Lung (tissue), 12 donors: ENCODE data around the gene KRTAP12-2. TPM values are rescaled to one million over a fixed set of nuclear protein-coding genes. Genes with fewer than 3 reads are reported as not detected.
"Not testable (repeated sequence)": the region's sequence is repeated elsewhere in the genome, so short reads cannot be mapped to it uniquely, and the experiment has no call there.

ENCODE experiments used
- ATAC-seq: fragments of 200-7000 bp; cut with Tn5 transposase; one replicate; pipeline ENCODE4 v1.9.1; 2020; ENCODE audit warnings: moderate number of reproducible peaks; ENCODE audit not compliant: insufficient read depth, low FRiP score
- DNase-seq, 3 donors: peaks; one replicate each; pipeline ENCODE4 v3.0.0-alpha.2; 2013 to 2017
- H3K27ac ChIP-seq, 2 donors: one replicate each; pipeline ENCODE4 v1.5.1; 2013; ENCODE audit warnings: mild to moderate bottlenecking in 2 of 2, moderate library complexity in 2 of 2, control low read depth in 1 of 2, inconsistent platforms in 1 of 2, low read depth in 1 of 2, low read length in 1 of 2
- H3K27me3 ChIP-seq, 3 donors: one replicate each; pipeline ENCODE4 v1.5.1; 2013; ENCODE audit warnings: low read length in 2 of 3; ENCODE audit not compliant: control insufficient read depth in 3 of 3, insufficient read depth in 3 of 3
- H3K36me3 ChIP-seq, 4 donors: one replicate each; pipeline ENCODE4 v1.5.1; 2013; ENCODE audit warnings: low read length in 4 of 4, mild to moderate bottlenecking in 1 of 4, moderate library complexity in 1 of 4; ENCODE audit not compliant: control insufficient read depth in 4 of 4, insufficient read depth in 4 of 4
- H3K4me1 ChIP-seq, 5 donors: one replicate each; pipeline ENCODE4 v1.5.1; 2013; ENCODE audit warnings: low read length in 5 of 5, mild to moderate bottlenecking in 2 of 5, moderate library complexity in 1 of 5; ENCODE audit not compliant: control insufficient read depth in 5 of 5, insufficient read depth in 5 of 5
- H3K4me3 ChIP-seq: one replicate; pipeline ENCODE4 v1.5.1; 2013; ENCODE audit warnings: mild to moderate bottlenecking, control low read depth, moderate library complexity
- H3K9ac ChIP-seq, 2 donors: one replicate each; pipeline ENCODE4 v1.5.1; 2013; ENCODE audit warnings: low read length in 2 of 2, control low read depth in 1 of 2; ENCODE audit not compliant: insufficient read depth in 1 of 2
- H3K9me3 ChIP-seq, 4 donors: one replicate each; pipeline ENCODE4 v1.5.1; 2013; ENCODE audit warnings: low read length in 3 of 4, mild to moderate bottlenecking in 1 of 4, moderate library complexity in 1 of 4; ENCODE audit not compliant: control insufficient read depth in 4 of 4, insufficient read depth in 3 of 4
- WGBS, 2 donors: extraction: QIAGEN DNeasy Blood & Tissue Kit; methylation state at CpG; one replicate each; pipeline ENCODE4 v1.1.7; 2013; 5-methylcytosine and 5-hydroxymethylcytosine counted together
- polyA plus RNA-seq, 2 donors: library from polyadenylated mRNA; stranded (reverse); fragments of 200-250 nt; gene quantifications; one replicate each; pipeline ENCODE4 v1.2.1, GENCODE V29; 2013
- total RNA-seq, 2 donors: library from RNA; depleted of rRNA in 1 of 2; stranded (reverse); fragments of >200 nt in 1 of 2; gene quantifications; one replicate each; pipeline ENCODE4 v1.2.1, GENCODE V29; 2014 to 2021
- TF ChIP-seq, protein P1 (sequence below): IDR thresholded peaks from 2 replicates; pipeline ENCODE4 v1.5.1; 2012; ENCODE audit warnings: mild to moderate bottlenecking; ENCODE audit errors: control extremely low read depth, extremely low read depth
- donor health status: control.
- donor health status: control.
- donor health status: Bipolar disorder and iron deficiency.
- donor health status: healthy.
- donor health status: DM: yes; HTN: yes; CAD: no.

Gene KRTAP12-2
- total and polyA plus RNA-seq, 4 donors, result not detected

DNA sequence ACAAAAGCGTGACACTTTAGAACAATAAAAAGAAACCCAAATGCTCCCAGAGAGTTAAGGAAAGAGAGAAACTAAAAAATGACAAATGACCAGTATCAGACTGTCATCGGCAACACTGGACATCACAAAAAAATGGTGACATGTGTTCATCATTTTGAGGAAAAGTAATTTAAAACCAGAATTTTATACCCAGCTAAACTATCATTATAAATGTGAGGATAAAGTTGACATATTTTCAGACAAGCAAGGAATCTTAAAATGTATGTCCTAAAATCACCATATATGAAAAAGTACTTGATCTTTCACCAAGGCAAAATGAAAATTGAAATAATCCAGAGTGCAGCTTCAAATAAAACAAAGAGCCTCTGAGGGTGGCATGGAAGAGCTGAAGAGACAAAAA, 21.8 kb downstream of the KRTAP12-2 start:
- Histone ChIP-seq H3K9me3 (peaks cover 0 to 16% (median 6%) of the 10 kb centered on the region in 4 donors), H3K36me3 (no peaks in the 10 kb centered on the region), H3K4me3 (no peak overlapping the region), H3K27me3 (no peaks in the 10 kb centered on the region), H3K9ac (no peak overlapping the region), H3K27ac (no peak overlapping the region), H3K4me1 (no peaks in the 10 kb centered on the region)
- DNase-seq, result no peak
- 48 to 50% methylated on average over 2 of the region's 2 CpGs for WGBS, 2 donors
- ATAC-seq, result no peak
- TF ChIP-seq, protein P1, sequence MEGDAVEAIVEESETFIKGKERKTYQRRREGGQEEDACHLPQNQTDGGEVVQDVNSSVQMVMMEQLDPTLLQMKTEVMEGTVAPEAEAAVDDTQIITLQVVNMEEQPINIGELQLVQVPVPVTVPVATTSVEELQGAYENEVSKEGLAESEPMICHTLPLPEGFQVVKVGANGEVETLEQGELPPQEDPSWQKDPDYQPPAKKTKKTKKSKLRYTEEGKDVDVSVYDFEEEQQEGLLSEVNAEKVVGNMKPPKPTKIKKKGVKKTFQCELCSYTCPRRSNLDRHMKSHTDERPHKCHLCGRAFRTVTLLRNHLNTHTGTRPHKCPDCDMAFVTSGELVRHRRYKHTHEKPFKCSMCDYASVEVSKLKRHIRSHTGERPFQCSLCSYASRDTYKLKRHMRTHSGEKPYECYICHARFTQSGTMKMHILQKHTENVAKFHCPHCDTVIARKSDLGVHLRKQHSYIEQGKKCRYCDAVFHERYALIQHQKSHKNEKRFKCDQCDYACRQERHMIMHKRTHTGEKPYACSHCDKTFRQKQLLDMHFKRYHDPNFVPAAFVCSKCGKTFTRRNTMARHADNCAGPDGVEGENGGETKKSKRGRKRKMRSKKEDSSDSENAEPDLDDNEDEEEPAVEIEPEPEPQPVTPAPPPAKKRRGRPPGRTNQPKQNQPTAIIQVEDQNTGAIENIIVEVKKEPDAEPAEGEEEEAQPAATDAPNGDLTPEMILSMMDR, result no peak

DNA sequence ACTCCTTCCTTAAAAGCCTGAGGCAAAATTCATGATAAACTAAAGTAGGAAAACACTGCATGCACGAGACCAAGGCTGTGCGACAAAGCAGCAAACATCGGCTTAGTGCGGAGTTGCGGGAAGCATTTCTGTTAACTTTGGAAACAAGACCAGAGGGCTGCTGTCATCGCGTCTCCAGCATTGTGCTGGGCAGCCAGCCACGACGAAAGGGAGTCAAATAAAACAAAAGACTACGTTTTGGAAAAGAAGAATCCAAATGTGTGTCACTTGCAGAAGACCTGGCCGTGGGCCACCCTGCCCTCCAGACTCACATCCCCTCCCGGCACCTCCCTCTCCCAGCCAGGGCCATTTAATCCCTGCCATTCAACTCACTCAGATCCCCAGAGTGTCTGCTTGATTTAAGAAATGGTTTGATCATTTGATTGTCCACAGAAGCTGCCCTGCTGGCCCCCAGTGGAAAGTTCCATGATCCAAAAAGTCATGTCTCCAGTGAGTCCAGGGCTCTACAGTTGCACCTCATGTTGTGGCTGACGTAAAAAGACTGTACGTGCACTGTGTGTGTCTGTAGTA, 22.9 kb downstream of the KRTAP12-2 start:
- ATAC-seq (no peak), DNase-seq (peak in 2 of 3 donors; percentile 11 to 30)
- no peaks in the 10 kb centered on the region for H3K4me1 ChIP-seq
- WGBS, 2 donors, result 63 to 76% methylated on average over 14 of the region's 14 CpGs
- peaks cover 0 to 17% (median 6%) of the 10 kb centered on the region in 4 donors for H3K9me3 ChIP-seq
- H3K9ac ChIP-seq, result no peak overlapping the region
- no peak overlapping the region for H3K4me3 ChIP-seq
- no peaks in the 10 kb centered on the region for H3K36me3 ChIP-seq
- H3K27ac ChIP-seq, result no peak overlapping the region
- H3K27me3 ChIP-seq, result no peaks in the 10 kb centered on the region
- TF ChIP-seq, protein P1, result no peak

DNA sequence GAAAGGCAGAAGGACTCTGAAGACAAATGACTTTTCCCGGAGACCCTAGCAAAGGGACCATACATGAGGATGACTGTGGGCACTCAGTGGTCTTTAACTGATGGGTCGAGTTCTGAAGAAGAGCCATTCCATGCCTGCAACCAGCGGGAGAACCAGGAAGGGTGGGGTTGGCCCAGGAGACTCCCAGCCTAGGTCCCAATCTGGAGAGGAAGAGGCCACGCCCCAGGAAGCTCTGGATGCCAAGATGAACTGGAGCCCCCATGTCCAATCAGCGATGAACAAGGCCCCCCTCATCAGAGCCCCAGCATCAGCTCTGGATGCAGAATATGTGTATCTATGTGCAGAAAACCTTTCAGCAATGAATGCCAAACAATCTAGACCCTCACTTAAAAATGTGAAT, 26.0 kb downstream of the KRTAP12-2 start:
- TF ChIP-seq, protein P1, result no peak
- no peak for DNase-seq
- Histone ChIP-seq H3K9me3 (peaks cover 0 to 17% (median 6%) of the 10 kb centered on the region in 4 donors), H3K27ac (no peak overlapping the region), H3K4me3 (no peak overlapping the region), H3K27me3 (no peaks in the 10 kb centered on the region), H3K9ac (no peak overlapping the region), H3K36me3 (no peaks in the 10 kb centered on the region), H3K4me1 (peaks cover 0 to 5% (median 0%) of the 10 kb centered on the region in 5 donors)
- 83 to 86% methylated on average over 5 of the region's 5 CpGs for WGBS, 2 donors
- ATAC-seq, result no peak

DNA sequence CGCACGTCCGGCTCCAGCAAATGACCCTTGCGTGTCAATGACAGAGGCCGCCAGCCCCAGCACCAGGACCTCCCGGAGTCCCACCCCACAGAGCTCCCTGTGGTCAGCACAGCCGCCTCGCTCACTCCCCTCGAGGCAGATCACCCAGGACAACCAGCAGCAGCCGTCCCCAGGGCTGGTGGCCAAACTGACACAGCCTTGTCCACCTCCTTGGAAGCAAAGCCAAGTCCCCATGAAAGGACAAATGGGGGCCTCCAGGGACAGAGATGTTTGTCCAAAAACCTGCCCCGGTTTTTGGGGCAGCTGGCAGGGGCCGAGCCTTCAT, 27.4 kb downstream of the KRTAP12-2 start:
- WGBS, 2 donors, result 88 to 90% methylated on average over 12 of the region's 12 CpGs
- H3K27me3 ChIP-seq, result peaks cover 0 to 3% (median 0%) of the 10 kb centered on the region in 3 donors

DNA sequence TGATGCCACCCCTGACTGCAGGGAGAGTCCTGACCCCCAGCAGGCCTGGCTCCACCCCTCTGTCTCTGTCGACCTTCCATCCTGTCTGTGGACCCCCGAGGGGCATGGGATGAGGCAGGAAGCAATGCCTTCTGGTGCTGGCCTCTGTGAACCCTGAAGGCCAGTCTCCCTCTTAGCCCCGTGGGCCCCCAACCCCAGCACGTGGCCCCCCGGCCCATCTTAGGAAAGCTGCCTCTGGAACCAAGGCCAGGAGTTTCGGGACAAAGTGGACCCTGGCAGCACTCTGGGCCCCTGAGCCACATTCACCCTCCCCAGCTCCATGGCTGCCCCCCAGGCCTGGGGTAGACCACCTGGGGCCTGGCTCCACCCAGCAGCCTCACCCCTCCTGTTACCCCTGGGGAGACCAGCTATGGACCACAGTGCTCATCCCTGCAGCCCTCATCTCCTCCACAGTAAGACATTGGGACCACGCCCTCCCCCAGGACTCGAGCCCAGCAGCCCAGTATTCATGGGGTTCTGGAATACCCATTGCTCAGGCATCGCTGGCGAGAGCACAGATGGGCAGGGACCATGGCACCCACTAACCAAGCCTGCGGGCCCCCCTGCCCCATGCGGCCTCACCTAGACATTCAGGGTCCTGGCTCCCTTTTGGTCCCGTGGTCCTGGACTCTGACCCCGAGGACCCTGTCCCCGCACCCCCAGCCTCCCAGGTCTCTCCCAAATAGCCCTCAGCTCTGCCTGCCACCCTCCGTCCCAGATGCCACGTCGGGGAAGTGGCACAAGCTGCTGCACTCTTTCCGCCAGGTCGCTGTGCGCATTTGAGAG, 28.0 kb downstream of the KRTAP12-2 start:
- peaks cover 0 to 13% (median 3%) of the 10 kb centered on the region in 4 donors for H3K9me3 ChIP-seq
- WGBS, 2 donors, result 79 to 83% methylated on average over 20 to 21 of the region's 21 CpGs

More for the DNA sequence above, 27.4 kb downstream of the KRTAP12-2 start:
- ATAC-seq, result no peak
- H3K36me3 ChIP-seq, result no peaks in the 10 kb centered on the region
- TF ChIP-seq, protein P1, result no peak
- H3K4me3 ChIP-seq, result no peak overlapping the region
- peaks cover 0 to 5% (median 0%) of the 10 kb centered on the region in 5 donors for H3K4me1 ChIP-seq
- no peak overlapping the region for H3K9ac ChIP-seq
- no peak overlapping the region for H3K27ac ChIP-seq
- DNase-seq, result no peak
- peaks cover 0 to 17% (median 3%) of the 10 kb centered on the region in 4 donors for H3K9me3 ChIP-seq

More for the DNA sequence above, 28.0 kb downstream of the KRTAP12-2 start:
- not testable (repeated sequence) for DNase-seq, H3K9ac ChIP-seq, H3K4me1 ChIP-seq, H3K4me3 ChIP-seq, H3K27ac ChIP-seq, H3K36me3 ChIP-seq, ATAC-seq, H3K27me3 ChIP-seq
